NCI-H748 treated with DMSO at 0.1 percent for 48 hours (cell line): Measurements from ENCODE around the gene GFRA3.
A peak's percentile ranks its signal among the peaks of the same experiment; 100 is the strongest.
"Not testable (repeated sequence)": the region's sequence is repeated elsewhere in the genome, so short reads cannot be mapped to it uniquely, and the experiment has no call there.

Source experiments
- DNase-seq: peaks from one replicate; lab custom pipeline; 2025; lab: John Stamatoyannopoulos, UW

Gene GFRA3

GRCh38 chr5:138274189-138274853 is at the start of gene GFRA3:
TSS of gene GFRA3 (minus strand) at chr5:138274621. CDS start at chr5:138274424, 197 bp downstream.
- DNase-seq, result no peak

- DNase-seq, result not testable (repeated sequence)
Measured at GRCh38 chr5:138318211-138318610, 43.8 kb upstream of the GFRA3 start.

GRCh38 chr5:138316355-138316754 is 41.9 kb upstream of the GFRA3 start:
- DNase-seq, result no peak

DNA sequence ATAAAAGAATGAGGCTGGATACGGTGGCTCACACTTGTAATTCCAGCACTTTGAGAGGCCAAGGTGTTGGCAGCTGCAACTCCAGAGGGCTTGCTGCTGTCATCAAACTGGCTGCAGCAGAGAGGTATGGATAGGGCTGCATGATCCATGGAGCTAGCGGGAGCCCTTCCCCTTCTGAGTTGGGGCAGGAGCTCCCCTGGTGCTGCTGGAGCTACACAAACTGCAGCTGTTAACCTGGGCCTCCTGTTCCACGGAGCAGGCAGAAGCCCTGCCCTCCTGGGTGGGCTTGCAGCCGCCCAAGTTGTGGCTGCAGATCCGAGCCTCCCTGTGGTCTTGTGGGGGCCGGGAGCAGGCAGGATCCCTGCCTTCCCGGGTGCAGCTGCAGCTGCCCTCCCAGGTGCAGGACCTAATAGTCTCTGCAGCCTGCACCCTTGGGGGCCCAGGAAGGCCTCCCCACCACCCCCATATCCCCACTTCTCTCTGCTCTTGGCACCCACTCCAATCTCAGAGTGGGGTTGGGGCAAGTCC is 41.4 kb upstream of the GFRA3 start:
- DNase-seq, result no peak

GRCh38 chr5:138305797-138306196 is 31.4 kb upstream of the GFRA3 start:
- no peak for DNase-seq

DNA sequence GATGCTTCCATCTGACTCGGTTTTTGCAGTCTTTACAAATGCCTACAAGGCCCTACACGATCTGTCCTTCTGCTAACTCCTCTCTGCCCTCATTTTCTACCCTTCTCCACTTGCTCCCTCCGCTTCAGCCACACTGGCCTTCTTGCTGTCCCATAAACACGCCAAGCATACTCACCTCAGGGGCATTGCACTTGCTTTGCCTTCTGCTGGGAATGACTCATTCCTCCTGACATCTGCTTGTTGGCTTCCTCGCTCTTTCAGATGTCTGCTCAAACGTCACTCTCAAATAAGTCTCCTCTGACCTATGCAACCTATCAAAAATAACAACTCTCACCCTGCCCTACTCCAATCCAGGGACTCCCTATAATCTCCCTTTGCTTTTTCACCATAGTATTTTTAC is 29.0 kb upstream of the GFRA3 start:
- no peak for DNase-seq

- no peak for DNase-seq
Measured at GRCh38 chr5:138289296-138289695, 14.9 kb upstream of the GFRA3 start.

GRCh38 chr5:138287246-138287645 is 12.8 kb upstream of the GFRA3 start:
- DNase-seq, result no peak

DNA sequence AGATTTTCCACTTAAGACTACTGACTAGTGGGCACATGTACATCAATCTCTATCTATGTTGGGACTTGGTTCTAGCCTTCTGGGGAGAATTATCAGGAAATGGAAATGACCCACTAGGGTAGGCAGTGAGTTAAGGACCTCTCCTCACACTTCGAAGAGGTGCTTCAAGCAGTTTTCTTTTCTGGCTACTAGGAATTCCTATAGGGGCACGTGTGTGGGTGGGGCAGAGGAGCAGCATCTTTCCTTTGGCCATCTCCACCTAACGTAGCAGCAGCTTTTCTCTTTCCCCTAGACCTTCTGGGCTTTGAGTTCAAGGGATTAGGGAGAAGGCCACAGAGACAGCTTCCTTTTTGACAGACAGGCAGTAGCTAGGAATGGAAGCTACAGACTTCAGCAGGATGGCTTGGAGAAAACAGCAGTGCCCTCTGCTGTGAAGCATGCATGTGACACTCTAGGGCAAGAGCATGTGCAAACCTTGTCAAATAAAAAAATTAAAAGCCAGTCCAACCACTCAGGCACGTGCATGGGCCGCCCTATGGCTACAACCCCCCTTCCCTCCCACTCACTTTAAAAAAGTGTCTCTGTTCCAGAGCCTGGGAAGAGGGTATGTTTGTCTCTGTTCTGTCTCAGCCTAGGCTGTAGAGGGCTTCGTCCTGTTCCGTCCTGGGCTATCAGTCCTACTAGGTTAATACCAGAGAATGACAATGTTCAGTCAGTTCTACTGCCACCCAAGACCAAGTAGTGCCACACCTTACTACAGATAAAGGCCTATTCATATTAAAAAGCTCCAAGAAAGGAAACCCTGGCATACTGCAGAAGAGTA is 8.7 kb upstream of the GFRA3 start:
- peak; percentile 12 for DNase-seq

DNA sequence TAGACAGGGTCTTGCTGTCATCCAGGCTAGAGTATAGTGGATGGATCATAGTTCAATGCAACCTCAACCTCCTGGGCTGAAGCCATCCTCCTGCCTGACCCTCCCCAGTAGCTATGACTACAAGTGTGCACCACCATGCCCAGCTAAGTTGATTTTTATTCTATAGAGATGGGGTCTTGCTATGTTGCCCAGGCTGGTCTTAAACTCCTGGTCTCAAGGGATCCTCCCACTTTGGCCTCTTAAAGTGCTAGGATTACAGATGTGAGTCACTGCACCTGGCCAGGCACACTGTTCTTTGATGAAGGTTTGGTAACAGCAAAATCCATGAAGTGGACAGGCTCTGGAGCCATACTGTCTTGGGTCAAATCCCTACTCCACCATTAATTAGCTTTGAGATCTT is 6.5 kb upstream of the GFRA3 start:
- DNase-seq, result no peak

DNA sequence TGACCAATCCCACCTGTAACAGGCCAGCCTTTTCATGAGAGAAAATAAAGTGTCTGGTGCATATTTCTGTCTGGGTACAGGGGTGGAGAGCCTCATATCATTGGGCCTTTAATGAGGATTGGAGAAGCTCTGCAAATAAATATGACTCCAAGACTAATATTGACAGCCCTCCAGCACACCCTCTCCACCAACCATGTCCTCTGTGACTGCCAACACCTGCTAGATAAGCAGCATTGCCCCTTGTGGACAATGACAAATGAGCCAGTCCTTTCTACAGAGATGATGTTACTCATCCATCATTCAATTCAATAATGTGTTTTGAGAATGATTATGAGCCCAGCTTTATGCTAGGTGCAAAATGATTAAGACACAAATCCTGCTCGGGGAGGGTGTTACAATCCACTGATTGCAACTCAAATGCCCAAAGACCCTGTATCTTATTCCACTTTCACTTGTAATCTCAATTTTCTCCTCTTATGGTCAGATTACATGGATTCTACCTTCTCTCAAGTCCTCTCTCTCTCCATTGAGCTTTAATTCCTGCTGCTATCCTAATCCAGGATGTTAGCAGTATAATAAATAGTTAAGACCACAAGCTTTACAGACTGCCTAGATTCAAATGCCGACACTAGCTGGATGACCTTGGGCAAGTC is 2.1 kb upstream of the GFRA3 start:
- peak; percentile 90 for DNase-seq

DNA sequence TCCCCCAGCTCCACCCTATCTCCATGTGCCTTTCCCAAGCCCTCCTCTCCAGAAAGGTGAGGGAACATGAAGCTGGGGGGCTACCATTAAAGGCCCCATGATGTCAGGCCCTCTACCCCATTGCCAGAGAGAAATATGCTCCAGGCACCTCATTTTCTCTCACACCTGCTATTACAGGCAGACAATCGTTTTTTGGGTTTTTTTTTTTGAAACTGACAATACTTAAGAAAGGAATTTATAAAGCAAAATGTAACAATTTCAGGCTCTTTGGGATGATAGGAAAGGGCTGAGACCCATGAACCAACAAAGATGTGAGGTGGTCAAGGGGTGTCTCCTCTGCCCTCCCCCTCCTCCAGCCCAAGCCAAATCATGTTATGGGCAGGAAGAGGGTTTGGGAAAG is 1.5 kb upstream of the GFRA3 start:
- no peak for DNase-seq

DNA sequence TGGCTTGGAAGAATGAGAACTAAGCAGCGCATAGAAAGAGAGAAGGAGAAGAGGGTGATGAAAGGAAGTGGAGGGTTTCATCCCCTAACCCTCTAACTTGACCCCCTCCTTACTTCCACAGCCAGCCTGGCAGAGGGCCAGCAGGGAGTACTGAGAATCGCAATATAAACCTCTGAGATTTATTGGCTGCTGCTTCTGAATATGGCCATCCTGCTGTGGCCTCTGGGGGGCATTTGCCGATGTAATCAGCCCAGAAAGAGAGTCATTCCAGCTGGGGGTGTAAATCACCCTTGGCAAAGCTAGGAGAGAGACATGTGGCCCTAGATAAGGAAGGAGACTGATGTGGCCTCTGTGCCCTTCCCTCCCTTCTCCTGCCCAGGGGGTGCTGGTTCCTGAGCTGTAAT is 960 bp upstream of the GFRA3 start:
- DNase-seq, result no peak

- DNase-seq, result no peak
Measured at GRCh38 chr5:138273834-138274188, 610 bp downstream of the GFRA3 start.

DNA sequence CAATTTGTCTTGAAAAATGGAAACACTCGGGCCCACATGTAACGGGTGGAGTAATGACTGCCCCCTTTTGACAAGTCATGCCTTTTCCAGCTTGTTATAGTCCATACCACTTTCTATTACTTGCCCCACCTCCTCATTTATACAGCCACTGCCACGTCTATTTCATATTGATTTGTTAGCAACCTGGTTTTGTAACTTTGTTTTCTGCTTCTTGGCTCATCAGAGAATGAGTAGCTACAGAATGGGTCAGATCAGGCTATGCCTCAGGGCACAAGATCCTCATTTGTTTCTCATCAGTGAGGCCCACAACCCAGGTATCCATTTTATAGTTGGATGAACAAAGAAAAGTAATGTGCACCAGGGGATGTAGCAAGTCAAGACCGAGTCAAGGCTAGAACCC is 1.7 kb downstream of the GFRA3 start:
- DNase-seq, result no peak

GRCh38 chr5:138271281-138271680 is 3.1 kb downstream of the GFRA3 start:
- DNase-seq, result no peak

DNA sequence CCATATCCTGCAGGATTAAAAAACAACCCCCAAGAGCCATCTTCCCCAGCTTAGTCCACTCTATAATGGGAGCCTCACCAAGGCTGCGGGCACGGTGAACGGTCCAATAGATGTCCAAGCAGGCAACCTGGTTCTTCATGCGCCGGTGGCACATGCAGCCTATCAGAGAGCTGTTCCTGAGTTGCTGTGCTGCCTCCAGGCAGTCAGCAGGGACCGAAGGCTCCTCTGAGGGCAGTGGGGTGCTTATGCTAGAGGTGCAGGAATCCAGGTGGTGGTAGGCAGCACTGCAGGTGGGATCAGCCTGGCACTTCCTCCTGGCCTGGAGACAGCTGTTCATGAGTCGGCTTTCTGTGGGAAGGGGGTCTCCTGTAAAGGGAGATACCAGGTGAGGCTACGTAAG is 10.2 kb downstream of the GFRA3 start:
- no peak for DNase-seq

DNA sequence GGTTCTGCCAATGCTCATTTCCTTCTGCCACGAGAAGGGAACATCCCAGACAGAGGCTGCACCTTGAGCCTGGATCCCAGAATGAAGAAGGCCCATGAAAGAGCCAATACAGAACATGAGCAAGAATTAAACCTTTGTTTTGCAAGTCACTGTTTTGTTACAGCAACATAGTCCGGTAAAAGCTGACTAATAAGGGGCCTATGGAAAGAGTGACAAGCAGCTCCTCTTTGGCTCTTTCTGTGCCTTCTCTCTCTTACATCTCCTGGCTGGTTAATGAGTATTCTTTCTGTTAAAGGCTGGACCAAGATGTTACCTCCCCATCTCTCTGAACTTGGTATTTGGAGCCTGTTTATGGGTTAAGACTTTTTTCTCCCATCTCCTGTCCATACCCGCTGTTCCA is 10.8 kb downstream of the GFRA3 start:
- no peak for DNase-seq

DNA sequence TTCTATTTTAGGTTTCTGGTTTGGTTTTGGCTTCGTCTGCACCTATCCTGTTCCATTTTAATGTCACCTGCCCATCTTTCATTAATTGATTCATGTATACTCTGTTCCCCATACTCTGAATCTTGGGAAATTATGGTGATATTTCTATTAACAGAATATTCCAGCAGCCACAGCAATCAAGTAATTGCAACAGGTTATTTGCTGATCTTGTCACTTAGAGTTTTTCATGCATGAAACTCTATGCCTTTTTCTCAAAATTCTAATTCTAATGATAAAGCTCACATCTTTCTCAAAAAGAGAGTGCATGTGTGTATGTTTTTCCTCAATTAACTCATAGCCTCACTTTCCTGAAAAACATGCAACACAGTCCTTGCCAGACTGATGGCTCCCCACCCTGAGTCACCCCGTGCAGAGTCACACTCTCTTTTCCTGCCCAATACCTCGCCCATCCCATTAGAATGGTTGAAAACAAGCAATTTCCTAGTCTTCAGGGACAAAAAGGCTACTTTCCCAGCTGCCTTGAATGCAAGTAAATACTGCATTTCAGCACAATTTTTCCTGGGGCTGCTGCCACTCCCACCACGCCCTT is 15.6 kb downstream of the GFRA3 start:
- DNase-seq, result no peak

DNA sequence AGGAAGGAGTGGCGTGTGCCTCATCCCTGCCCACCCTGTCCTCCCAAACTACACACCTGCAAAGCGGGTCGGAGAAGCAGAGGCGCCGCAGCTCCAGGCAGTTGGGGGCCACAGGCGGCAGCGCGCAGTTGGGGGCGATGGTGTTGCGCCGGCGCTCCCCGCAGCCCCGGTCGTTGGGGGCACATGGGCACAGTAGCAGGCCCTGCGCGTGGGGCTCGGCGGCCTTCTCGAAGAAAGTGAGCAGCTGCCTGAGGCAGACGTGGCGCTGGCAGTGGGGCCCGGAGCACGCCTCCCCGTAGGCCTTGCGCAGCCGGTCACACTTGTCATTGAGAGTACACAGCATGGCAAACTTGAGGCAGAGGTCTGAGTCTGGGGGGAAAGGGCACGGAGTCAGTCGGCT is 16.8 kb downstream of the GFRA3 start:
- no peak for DNase-seq

DNA sequence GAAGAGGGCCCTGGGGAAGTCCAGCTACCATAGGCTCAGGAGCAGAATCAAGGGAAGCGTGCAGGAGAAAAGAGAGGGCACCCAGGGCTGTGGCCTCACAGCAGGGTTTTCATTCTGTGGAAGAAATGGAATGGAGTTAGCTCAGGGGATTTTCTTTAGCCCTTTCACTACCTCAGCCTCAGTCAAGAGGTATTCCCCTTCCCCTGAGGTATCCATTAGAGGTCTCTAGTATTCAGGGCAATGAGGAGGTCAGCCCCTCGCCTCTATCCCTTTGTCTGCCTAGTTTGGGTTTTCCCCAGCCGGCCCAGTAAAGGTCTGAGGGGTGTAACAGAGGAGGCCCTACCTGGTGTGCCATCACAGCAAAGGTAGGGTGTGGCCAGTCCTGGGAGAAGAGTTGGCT is 21.5 kb downstream of the GFRA3 start:
- DNase-seq, result no peak

DNA sequence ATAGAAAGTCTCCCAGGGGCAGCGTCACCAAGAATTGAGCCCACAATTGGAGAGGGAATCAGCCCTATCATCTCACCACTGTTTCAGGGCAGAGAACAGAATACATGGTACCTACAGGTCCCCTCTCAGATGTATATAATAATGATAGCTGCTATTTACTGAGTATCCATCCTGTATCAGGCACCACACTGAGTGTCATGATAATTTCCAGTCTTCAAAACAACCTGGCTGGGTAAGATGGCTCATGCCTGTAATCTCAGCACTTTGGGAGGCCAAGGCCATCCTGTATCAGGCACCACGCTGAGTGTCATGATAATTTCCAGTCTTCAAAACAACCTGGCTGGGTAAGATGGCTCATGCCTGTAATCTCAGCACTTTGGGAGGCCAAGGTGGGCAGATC is 26.6 kb downstream of the GFRA3 start:
- not testable (repeated sequence) for DNase-seq

DNA sequence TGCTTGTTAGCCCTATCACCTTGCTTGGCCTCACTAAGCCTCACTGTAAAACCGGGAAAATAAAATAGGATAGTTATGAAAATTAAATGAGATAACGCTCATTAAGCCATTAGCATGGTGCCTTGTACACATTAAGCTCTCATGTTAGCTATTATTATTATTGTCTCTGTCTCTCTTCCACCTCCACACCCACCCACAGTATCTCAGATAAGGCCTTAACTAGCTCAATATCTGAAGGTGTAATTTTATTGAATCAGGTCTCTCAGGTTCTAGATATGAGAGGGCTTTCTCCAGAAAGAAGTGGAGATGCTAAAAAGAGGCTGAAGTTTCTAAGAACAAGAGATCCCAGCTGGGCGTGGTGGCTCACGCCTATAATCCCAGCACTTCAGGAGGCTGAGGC is 27.6 kb downstream of the GFRA3 start:
- DNase-seq, result no peak
